HAP-1 (cell line): ENCODE measurements around the gene COL6A5.

Experiments
- DNase-seq, 2 experiments: peaks; one replicate each; pipeline ENCODE4 v3.0.0-alpha.2; 2016 to 2020; ENCODE audit warnings: low spot score in 2 of 2
- H3K27me3 ChIP-seq: fragments of 250-450 bp; sonication (Bioruptor Pico); 2 replicates; pipeline ENCODE4 v1.5.1; 2020; ENCODE audit warnings: low read depth, mild to moderate bottlenecking, moderate library complexity
- H3K36me3 ChIP-seq: fragments of 250-450 bp; sonication (Bioruptor Pico); replicated peaks from 2 replicates; pipeline ENCODE4 v1.5.1; 2020; ENCODE audit warnings: mild to moderate bottlenecking
- H3K4me1 ChIP-seq: fragments of 250-450 bp; sonication (Bioruptor Pico); 2 replicates; pipeline ENCODE4 v1.5.1; 2020; ENCODE audit warnings: mild to moderate bottlenecking
- H3K4me3 ChIP-seq: fragments of 250-450 bp; sonication (Bioruptor Pico); 2 replicates; pipeline ENCODE4 v1.5.1; 2020; ENCODE audit warnings: mild to moderate bottlenecking, moderate library complexity
- H3K9me3 ChIP-seq: fragments of 250-450 bp; sonication (Bioruptor Pico); 2 replicates; pipeline ENCODE4 v1.5.1; 2020; ENCODE audit warnings: mild to moderate bottlenecking, moderate library complexity
- in situ Hi-C: fragments of 300-500 bp; cut with MboI; formaldehyde crosslinking; loops from 3 replicates; pipeline ENCODE4 v1.14.3; 2020; ENCODE audit warnings: low sequenced_read_pairs, inconsistent platforms, mixed read lengths

COL6A5 gene

DNA sequence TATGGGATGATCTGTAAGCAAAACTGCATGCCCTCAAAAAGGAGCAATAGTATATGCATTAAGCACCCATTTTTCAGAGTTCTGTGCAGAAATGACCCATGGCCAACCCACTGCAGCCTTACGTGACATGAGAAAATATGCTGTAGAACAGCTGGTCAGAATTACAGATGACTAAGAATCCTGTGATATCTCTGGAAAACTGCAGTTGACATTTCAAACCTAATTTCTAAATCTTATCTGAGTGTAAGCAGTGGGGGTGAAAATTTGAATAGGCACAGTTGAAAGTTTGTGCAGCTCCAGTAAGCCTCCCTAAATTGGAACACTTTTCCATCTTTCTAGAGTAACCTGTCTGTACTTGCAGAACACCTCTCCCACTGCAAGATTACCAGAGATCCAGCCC lies 142.8 kb downstream of the COL6A5 start:
- H3K4me1 ChIP-seq: no peaks in the 10 kb centered on the region
- no peaks in the 10 kb centered on the region for H3K27me3 ChIP-seq

DNA sequence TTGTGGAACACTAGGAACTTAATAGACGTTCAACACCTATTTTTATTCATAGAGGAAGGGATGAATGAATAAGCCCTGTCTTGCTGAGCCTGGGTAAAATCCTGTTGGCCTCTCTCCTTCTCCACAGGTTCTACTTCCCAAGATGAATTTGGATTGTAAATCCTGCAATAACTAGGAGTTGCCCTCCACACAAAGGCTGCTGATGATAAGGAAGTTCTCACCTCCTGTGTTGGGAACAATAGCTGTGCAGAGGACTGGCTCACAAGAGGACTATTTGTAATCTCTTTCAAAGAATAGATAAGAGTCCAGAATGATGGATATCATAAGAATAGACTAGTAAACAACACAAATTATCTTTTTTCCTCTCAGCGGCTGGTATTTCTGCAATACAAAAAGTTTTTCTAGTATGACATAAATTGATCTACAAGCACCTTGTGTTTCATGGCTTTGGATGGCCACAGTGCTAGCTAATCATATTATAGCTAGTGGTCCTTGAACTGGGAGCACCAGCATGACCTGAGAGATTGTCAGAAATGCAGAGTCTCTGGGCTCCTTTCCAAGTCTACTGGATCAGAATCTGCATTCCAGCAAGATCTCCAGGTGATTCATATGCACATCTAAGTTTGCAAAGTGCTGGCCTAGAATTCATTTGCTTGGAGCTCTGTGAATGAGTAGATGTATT lies 143.4 kb downstream of the COL6A5 start:
- H3K36me3 ChIP-seq: no peaks in the 10 kb centered on the region
- DNase-seq: no peak
- in situ Hi-C loops: no loop called here
- H3K27me3 ChIP-seq: no peaks in the 10 kb centered on the region
- H3K9me3 ChIP-seq: no peaks in the 10 kb centered on the region
- no peaks in the 10 kb centered on the region for H3K4me1 ChIP-seq
- H3K4me3 ChIP-seq: no peak overlapping the region

More for the DNA sequence above, 142.8 kb downstream of the COL6A5 start:
- H3K36me3 ChIP-seq: no peaks in the 10 kb centered on the region
- DNase-seq: no peak
- in situ Hi-C loops: no loop called here
- H3K4me3 ChIP-seq: no peak overlapping the region
- H3K9me3 ChIP-seq: no peaks in the 10 kb centered on the region

DNA sequence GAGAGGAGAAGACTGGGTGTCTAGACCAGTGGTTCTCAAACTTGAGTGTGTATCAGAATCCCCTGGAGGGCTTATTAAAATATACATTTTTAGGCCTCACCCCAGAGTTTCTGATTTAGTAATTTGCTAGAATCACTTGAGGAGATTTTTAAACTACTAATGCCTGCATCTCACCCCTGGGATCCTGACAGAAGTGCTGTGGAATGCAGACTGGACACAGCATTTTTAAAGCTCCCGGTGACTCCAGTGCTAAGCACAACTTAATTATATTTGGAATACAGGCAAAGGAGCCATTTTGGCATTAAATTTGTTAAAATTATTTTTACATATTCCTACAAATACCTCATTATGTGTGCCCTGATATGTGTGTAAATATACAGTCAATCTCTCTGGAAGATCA lies 144.8 kb downstream of the COL6A5 start:
- no peak overlapping the region for H3K4me3 ChIP-seq
- in situ Hi-C loops: no loop called here
- DNase-seq: no peak

DNA sequence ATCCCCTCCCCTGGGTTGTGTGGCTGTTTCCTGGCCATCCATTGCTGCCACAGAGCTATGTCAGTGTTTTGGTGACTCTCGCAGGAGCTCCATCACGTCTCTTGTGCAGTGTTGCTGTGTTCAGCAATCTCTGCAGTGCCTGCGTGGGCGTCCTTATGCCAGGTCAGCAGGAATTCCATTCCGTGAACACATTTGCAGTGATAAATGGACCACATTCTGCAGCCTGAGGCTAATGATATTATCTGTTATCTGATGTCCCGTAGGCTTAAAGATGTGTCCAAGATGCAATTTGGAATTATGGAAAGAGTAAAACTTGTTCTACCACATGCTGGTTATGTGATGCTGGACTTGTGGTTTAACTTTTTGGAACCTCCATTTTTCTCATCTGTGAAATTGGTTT lies 146.0 kb downstream of the COL6A5 start:
- no peak for DNase-seq
- in situ Hi-C loops: no loop called here
- Histone ChIP-seq H3K9me3 (no peaks in the 10 kb centered on the region), H3K36me3 (no peaks in the 10 kb centered on the region), H3K27me3 (no peaks in the 10 kb centered on the region), H3K4me1 (no peaks in the 10 kb centered on the region), H3K4me3 (no peak overlapping the region)

More for the DNA sequence above, 144.8 kb downstream of the COL6A5 start:
- H3K9me3 ChIP-seq: no peaks in the 10 kb centered on the region
- H3K36me3 ChIP-seq: no peaks in the 10 kb centered on the region
- no peaks in the 10 kb centered on the region for H3K27me3 ChIP-seq
- H3K4me1 ChIP-seq: no peaks in the 10 kb centered on the region

DNA sequence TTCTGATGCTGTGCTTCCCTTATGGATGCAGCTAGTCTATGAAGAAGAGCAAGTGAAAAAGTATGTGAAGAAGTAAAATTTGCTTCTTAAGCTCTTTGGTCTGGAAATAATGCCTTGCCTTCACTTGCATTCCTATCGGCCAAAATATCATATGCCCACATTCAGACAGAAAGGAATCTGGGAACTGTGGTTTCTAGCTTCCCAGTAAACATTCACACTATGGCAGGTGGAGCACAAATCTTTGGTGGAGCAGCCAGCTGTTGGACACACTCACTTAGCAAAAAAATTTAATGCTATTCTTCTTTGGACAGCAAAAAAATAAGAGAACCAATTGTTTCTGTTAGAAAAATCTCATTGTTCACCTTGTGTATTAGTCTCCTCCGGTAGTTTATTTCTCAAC lies 159.2 kb downstream of the COL6A5 start:
- no peaks in the 10 kb centered on the region for H3K9me3 ChIP-seq
- in situ Hi-C loops: no loop called here
- peaks cover 5% of the 10 kb centered on the region; the same call in 1 of the 2 replicates for H3K27me3 ChIP-seq
- no peak for DNase-seq
- no peaks in the 10 kb centered on the region for H3K4me1 ChIP-seq
- no peaks in the 10 kb centered on the region for H3K36me3 ChIP-seq
- H3K4me3 ChIP-seq: no peak overlapping the region

DNA sequence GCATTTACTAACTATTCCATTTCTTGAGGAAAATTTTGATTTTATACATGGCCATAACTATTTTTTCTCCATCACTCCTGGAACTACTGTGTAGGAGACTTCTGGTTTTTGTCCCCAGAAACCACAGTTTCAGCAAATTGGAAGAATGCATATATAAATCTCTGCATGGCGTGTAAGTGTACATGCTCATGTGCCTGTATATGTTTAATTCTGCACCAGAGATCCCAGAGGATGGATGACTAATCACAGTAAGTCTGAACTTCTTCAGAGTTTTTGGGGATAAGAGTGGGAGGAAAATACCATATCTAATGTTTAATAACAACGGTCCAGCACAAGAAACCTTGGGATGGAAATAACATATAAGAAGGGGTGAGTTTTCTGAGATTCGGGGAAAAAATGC lies 160.6 kb downstream of the COL6A5 start:
- H3K27me3 ChIP-seq: peaks cover 5% of the 10 kb centered on the region; the same call in 1 of the 2 replicates
- no peak for DNase-seq

DNA sequence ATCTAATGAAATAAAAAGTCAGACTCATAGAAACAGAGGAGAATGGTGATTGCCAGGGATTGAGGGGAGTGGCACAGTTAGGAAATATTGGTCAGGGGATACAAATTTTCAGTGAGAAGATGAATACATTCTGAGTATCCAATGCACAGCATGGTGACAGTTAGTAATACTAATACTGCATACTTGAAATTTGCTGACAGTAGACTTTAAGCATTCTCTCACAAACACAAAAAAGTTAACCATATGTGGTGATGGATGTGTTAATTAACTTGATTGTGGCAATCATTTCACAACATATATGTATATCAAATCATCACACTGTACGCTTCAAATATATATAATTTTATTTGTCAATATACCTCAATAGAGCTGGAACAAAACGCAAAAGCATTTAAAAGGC lies 162.3 kb downstream of the COL6A5 start:
- in situ Hi-C loops: no loop called here
- Histone ChIP-seq H3K4me3 (no peak overlapping the region), H3K27me3 (peaks cover 5% of the 10 kb centered on the region; the same call in 1 of the 2 replicates), H3K9me3 (no peaks in the 10 kb centered on the region), H3K4me1 (no peaks in the 10 kb centered on the region), H3K36me3 (no peaks in the 10 kb centered on the region)
- no peak for DNase-seq

More for the DNA sequence above, 160.6 kb downstream of the COL6A5 start:
- in situ Hi-C loops: no loop called here
- Histone ChIP-seq H3K4me1 (no peaks in the 10 kb centered on the region), H3K36me3 (no peaks in the 10 kb centered on the region), H3K4me3 (no peak overlapping the region), H3K9me3 (no peaks in the 10 kb centered on the region)

DNA sequence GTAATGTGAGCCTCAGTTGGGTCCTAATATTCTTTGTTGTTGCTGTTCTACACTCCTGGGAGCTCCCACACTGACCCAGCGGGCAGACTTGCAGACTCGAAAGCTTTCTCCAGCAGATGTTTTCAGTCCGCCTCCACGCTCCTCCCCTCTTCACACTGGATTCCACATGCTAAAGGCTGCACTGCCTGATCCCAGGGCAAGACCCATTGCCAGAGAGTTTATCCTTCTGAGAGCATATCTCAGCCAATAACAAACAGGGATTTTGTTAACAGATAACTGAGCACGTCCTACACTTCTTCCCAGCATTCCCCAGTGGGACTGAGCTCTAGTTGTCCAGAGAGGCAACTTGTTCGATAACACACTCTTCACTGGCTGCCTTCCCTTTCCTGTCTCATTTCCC lies 163.5 kb downstream of the COL6A5 start:
- Histone ChIP-seq H3K4me3 (no peak overlapping the region), H3K4me1 (no peaks in the 10 kb centered on the region), H3K27me3 (peaks cover 5% of the 10 kb centered on the region; the same call in 1 of the 2 replicates), H3K36me3 (no peaks in the 10 kb centered on the region), H3K9me3 (no peaks in the 10 kb centered on the region)
- DNase-seq: no peak
- in situ Hi-C loops: no loop called here

DNA sequence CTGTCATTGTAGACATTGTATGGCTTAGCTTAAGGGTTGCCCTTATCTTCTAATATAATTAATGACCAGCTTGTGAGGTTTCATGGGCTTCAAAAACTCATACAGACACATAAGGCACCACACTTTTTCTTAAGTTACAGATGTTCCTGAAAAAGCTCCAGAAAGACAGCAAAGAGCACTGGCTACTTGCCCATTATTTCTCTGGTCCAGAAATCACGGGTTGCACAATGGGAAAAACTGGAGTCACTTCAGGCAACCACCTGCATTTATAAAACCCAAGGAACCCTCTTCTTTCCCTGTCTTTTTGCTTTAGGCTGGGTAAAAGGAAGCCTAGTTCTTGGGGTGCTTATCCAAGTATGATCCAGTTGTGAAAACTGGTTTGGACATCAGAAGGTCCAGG lies 169.2 kb downstream of the COL6A5 start:
- H3K27me3 ChIP-seq: peaks cover 18% of the 10 kb centered on the region
- in situ Hi-C loops: no loop called here

DNA sequence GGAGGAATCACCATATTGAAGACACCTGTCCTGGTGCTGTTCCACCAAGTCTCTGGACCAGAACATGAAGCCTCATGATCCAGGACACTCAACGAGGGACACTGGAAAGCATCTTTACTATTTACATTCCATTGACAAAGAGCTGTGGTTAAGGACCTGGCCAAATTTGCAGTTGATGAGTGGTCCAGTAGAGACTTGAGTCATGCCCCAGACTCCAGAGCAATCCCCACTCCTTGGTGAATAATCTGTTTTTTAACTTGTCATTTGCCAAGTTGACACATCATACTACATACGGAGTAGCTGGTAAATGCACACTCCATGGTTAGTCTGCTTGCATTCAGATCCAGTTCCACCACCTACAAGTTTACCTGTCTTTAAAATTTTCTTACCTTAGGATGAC lies 170.3 kb downstream of the COL6A5 start:
- DNase-seq: no peak
- in situ Hi-C loops: no loop called here
- H3K4me1 ChIP-seq: no peaks in the 10 kb centered on the region

More for the DNA sequence above, 169.2 kb downstream of the COL6A5 start:
- DNase-seq: no peak
- no peaks in the 10 kb centered on the region for H3K36me3 ChIP-seq
- no peaks in the 10 kb centered on the region for H3K9me3 ChIP-seq
- H3K4me1 ChIP-seq: no peaks in the 10 kb centered on the region
- H3K4me3 ChIP-seq: no peak overlapping the region

DNA sequence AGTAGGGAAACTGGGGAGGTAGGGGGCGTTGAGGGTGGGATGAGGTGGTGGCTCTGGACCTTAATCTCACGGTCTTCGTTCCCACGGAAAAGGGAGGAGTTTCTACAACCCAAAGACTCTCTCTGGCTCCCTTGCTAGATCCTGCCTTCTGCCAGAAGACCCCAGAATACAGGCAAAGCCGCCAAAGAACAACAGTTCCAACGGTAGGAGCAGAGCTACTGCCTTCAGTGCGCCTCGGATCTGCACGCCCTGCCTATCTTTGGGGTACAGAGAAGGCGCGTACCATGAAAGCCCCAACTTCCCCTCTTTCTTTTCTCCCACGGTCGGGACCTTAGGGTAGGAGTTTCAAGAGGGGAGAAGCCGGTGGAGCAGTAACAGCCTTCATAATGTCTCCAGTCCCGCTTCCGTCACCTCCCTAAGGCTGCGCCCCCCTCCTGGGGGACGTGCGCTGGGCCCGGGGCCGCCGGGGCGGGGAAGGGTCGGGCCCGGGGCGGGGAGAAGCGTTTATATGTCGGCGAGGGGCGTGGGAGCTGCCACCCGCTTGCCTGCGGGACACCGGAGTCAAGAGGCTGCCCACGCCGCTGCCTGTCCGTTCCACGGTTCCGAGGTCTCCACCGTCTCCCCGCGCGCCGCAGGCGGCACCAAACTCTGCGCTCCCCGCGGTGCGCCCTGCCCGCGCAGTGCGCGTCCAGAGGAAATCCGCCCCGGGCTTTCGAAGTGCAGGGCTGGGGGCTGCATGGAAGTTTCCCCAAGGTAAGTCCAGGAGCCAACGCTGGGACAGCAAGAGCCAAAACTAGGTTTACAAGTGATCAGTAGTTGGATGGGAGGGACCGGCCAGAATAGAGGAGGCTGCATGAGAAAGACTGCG lies 171.4 kb downstream of the COL6A5 start, which contains the start of gene COL6A6:
COL6A6 (plus strand) TSS at position 533 of the 868 bp plus-strand sequence. CDS start 43,188 bp downstream, outside the sequence.
- DNase-seq: no peak
- H3K9me3 ChIP-seq: no peaks in the 10 kb centered on the region
- no peaks in the 10 kb centered on the region for H3K36me3 ChIP-seq
- H3K27me3 ChIP-seq: peaks cover 18% of the 10 kb centered on the region
- H3K4me3 ChIP-seq: no peak within 1 kb of the TSS
- in situ Hi-C loops: no loop called here
- H3K4me1 ChIP-seq: no peaks in the 10 kb centered on the region

More for the DNA sequence above, 170.3 kb downstream of the COL6A5 start:
- no peak overlapping the region for H3K4me3 ChIP-seq
- H3K9me3 ChIP-seq: no peaks in the 10 kb centered on the region
- no peaks in the 10 kb centered on the region for H3K36me3 ChIP-seq
- peaks cover 18% of the 10 kb centered on the region for H3K27me3 ChIP-seq

DNA sequence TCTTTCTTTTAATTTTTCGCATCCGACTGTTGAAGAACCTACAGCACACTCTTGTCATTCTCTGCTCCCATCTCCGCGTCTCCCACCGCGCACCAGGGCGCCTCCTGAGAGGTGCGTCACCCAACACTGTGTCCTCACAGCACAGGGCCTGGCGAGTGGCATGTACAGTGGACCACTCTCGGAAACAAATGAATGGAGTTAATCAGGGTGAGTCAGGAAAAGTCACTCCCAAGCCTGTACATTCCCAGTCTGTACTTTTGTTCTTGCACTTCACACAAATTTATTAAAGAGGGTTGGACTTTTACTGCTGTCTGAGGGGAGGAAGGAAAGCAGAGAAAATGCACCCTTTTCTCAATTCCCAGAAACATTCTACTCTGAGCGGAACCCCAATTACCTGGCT lies 172.1 kb downstream of the COL6A5 start:
- Histone ChIP-seq H3K4me1 (no peaks in the 10 kb centered on the region), H3K4me3 (no peak overlapping the region), H3K27me3 (peaks cover 18% of the 10 kb centered on the region), H3K9me3 (no peaks in the 10 kb centered on the region), H3K36me3 (no peaks in the 10 kb centered on the region)
- in situ Hi-C loops: no loop called here
- DNase-seq: no peak

DNA sequence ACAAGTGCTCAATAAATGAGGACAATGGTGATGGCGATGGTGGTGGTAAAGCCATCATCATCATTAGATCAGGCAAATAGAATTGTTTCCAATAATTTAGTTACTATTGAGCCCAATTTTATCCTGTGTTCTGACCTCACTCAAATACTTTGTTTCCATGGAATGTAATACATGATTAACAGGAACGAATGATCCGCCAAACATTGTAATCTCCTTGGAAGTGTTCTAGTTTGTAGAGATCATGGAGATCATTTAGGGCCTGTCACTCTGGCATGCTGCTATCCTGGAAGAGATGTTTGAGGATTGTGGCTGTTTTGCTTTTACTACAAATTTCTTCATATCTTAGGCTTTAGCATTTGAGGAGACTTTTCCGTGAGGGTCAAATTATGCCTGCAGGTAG lies 174.3 kb downstream of the COL6A5 start:
- H3K27me3 ChIP-seq: peaks cover 18% of the 10 kb centered on the region
- no peak for DNase-seq
- in situ Hi-C loops: no loop called here

DNA sequence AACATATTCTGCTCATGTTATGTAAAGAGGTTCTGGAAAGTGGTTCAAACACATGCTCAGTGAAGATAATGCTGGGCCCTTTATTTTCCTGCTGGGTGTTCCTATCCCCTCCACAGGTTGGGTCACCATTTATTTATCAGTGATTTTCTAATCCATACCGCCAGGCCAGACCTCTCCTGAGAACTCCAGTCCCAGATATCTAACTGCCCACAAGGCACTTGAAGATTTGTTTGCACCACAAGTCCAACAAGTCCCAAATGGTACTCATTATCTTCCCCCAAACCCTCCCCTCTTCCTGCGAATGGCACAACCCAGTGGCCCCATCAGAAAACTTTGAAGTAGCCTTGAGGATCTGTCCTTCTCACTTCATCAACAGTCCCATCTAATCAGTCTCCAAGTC lies 176.9 kb downstream of the COL6A5 start:
- peaks cover 8% of the 10 kb centered on the region; the same call in 1 of the 2 replicates for H3K27me3 ChIP-seq
- in situ Hi-C loops: no loop called here

More for the DNA sequence above, 174.3 kb downstream of the COL6A5 start:
- Histone ChIP-seq H3K9me3 (no peaks in the 10 kb centered on the region), H3K36me3 (no peaks in the 10 kb centered on the region), H3K4me1 (no peaks in the 10 kb centered on the region), H3K4me3 (no peak overlapping the region)

More for the DNA sequence above, 176.9 kb downstream of the COL6A5 start:
- H3K4me3 ChIP-seq: no peak overlapping the region
- no peaks in the 10 kb centered on the region for H3K36me3 ChIP-seq
- H3K4me1 ChIP-seq: no peaks in the 10 kb centered on the region
- no peak for DNase-seq
- H3K9me3 ChIP-seq: no peaks in the 10 kb centered on the region
